Measurements from ENCODE around the gene SERPINA10. TPM values are rescaled to one million over a fixed set of nuclear protein-coding genes. Genes with fewer than 3 reads are reported as not detected.

The SERPINA10 gene
- polyA plus RNA-seq, 3 donors: not detected

GRCh38 chr14:94334872-94335271, 41.8 kb upstream of the SERPINA10 start:
- no peak for DNase-seq
- Histone ChIP-seq H2AFZ (ENCODE audit: insufficient read depth, low read depth, low read length, poor library complexity, severe bottlenecking) (no peak overlapping the region), H3K9me3 (replicated peaks in 1 of 2; ENCODE audit: control insufficient read depth in 1 of 2, insufficient read depth in 1 of 2, low read length in 2 of 2) (no peaks in the 10 kb centered on the region), H4K20me1 (ENCODE audit: insufficient read depth, low read length) (no peaks in the 10 kb centered on the region), H3K79me2 (ENCODE audit: insufficient read depth, low read length) (no peaks in the 10 kb centered on the region), H3K27ac (ENCODE audit: low read depth in 1 of 2, low read length in 2 of 2) (no peak overlapping the region), H3K4me3 (replicated peaks in 1 of 3; ENCODE audit: low read depth in 2 of 3, low read length in 3 of 3) (no peak overlapping the region), H3K36me3 (replicated peaks in 1 of 2; ENCODE audit: control insufficient read depth in 1 of 2, insufficient read depth in 2 of 2, low read length in 2 of 2) (no peaks in the 10 kb centered on the region), H3K4me2 (replicated peaks; ENCODE audit: extremely low read depth, low read length, poor library complexity, severe bottlenecking) (no peak overlapping the region), H3K4me1 (ENCODE audit: control insufficient read depth in 1 of 2, insufficient read depth in 2 of 2, low read length in 2 of 2) (no peaks in the 10 kb centered on the region), H3K9ac (ENCODE audit: insufficient read depth, low read length, poor library complexity, severe bottlenecking) (no peak overlapping the region), H3K27me3 (ENCODE audit: control insufficient read depth in 2 of 2, insufficient read depth in 2 of 2, low read length in 2 of 2) (peaks cover 3 to 4% of the 10 kb centered on the region in 2 donors)
- no peak overlapping the region for H3K27ac Mint-ChIP-seq
- intact Hi-C loops (cut with micrococcal nuclease): no loop called here
- H3K9me3 Mint-ChIP-seq: peaks cover 0 to 2% (median 0%) of the 10 kb centered on the region in 7 donors
- H3K4me3 Mint-ChIP-seq: no peak overlapping the region
- H3K4me1 Mint-ChIP-seq: no peaks in the 10 kb centered on the region
- peaks cover 7 to 31% (median 14%) of the 10 kb centered on the region in 3 donors for H3K27me3 Mint-ChIP-seq (ENCODE audit: low read depth in 3 of 3)
- no peaks in the 10 kb centered on the region for H3K36me3 Mint-ChIP-seq
- no CpG with 5 or more reads among the region's 4 CpGs for WGBS (ENCODE audit: insufficient coverage)
- TF ChIP-seq CTCF (IDR thresholded peaks at IDR 0.05): no peak

GRCh38 chr14:94332587-94332986, 39.5 kb upstream of the SERPINA10 start:
- intact Hi-C loops (cut with micrococcal nuclease): no loop called here
- H3K4me1 ChIP-seq (ENCODE audit: control insufficient read depth in 1 of 2, insufficient read depth in 2 of 2, low read length in 2 of 2): no peaks in the 10 kb centered on the region
- no peak overlapping the region for H3K4me3 Mint-ChIP-seq

More at GRCh38 chr14:94332587-94332986, 39.5 kb upstream of the SERPINA10 start:
- Histone ChIP-seq H3K79me2 (ENCODE audit: insufficient read depth, low read length) (no peaks in the 10 kb centered on the region), H3K4me3 (replicated peaks in 1 of 3; ENCODE audit: low read depth in 2 of 3, low read length in 3 of 3) (no peak overlapping the region), H3K4me2 (replicated peaks; ENCODE audit: extremely low read depth, low read length, poor library complexity, severe bottlenecking) (no peak overlapping the region), H3K27me3 (ENCODE audit: control insufficient read depth in 2 of 2, insufficient read depth in 2 of 2, low read length in 2 of 2) (peaks cover 3 to 5% of the 10 kb centered on the region in 2 donors), H3K27ac (ENCODE audit: low read depth in 1 of 2, low read length in 2 of 2) (no peak overlapping the region), H4K20me1 (ENCODE audit: insufficient read depth, low read length) (no peaks in the 10 kb centered on the region), H3K9ac (ENCODE audit: insufficient read depth, low read length, poor library complexity, severe bottlenecking) (no peak overlapping the region), H3K36me3 (replicated peaks in 1 of 2; ENCODE audit: control insufficient read depth in 1 of 2, insufficient read depth in 2 of 2, low read length in 2 of 2) (no peaks in the 10 kb centered on the region), H2AFZ (ENCODE audit: insufficient read depth, low read depth, low read length, poor library complexity, severe bottlenecking) (no peak overlapping the region), H3K9me3 (replicated peaks in 1 of 2; ENCODE audit: control insufficient read depth in 1 of 2, insufficient read depth in 1 of 2, low read length in 2 of 2) (no peaks in the 10 kb centered on the region)
- Mint-ChIP-seq H3K27ac (no peak overlapping the region), H3K27me3 (ENCODE audit: low read depth in 3 of 3) (peaks cover 11 to 33% (median 17%) of the 10 kb centered on the region in 3 donors), H3K4me1 (no peaks in the 10 kb centered on the region), H3K36me3 (no peaks in the 10 kb centered on the region), H3K9me3 (peaks cover 0 to 2% (median 0%) of the 10 kb centered on the region in 7 donors)
- no peak for DNase-seq
- TF ChIP-seq CTCF (IDR thresholded peaks at IDR 0.05): no peak
